HG02840 (cell line): ENCODE data around the gene USP21.

ENCODE experiments used
- ATAC-seq: cut with Tn5 transposase; IDR thresholded peaks from one replicate; pipeline ENCODE4 v1.9.1; 2021; ENCODE audit warnings: mild to moderate bottlenecking, moderate library complexity, moderate number of reproducible peaks; ENCODE audit not compliant: unreplicated experiment, low FRiP score

Gene USP21

GRCh38 chr1:161133220-161133740 is 26.0 kb upstream of the USP21 start:
- ATAC-seq = no peak

GRCh38 chr1:161137881-161138280 is 21.4 kb upstream of the USP21 start:
- ATAC-seq = no peak

GRCh38 chr1:161138431-161138830 is 20.9 kb upstream of the USP21 start:
- no peak for ATAC-seq

- ATAC-seq = no peak
These were observed 19.5 kb upstream of the USP21 start for GRCh38 chr1:161139766-161140165.

GRCh38 chr1:161140755-161141400 is 18.4 kb upstream of the USP21 start:
- no peak for ATAC-seq

GRCh38 chr1:161145832-161146231 is 13.5 kb upstream of the USP21 start:
- ATAC-seq = no peak

GRCh38 chr1:161153176-161153575 is 6.1 kb upstream of the USP21 start:
- ATAC-seq = no peak

GRCh38 chr1:161153682-161154337 is 5.5 kb upstream of the USP21 start, which contains the start of gene UFC1:
Gene UFC1 (plus strand): TSS chr1:161153978. CDS start chr1:161153998, 20 bp downstream.
- ATAC-seq = peak; percentile 84

- no peak for ATAC-seq
These were observed 1.4 kb upstream of the USP21 start for GRCh38 chr1:161157867-161158266.

- no peak for ATAC-seq
These were observed 837 bp upstream of the USP21 start for GRCh38 chr1:161158316-161159010.

GRCh38 chr1:161159913-161160243 is 578 bp downstream of the USP21 start:
- no peak for ATAC-seq

GRCh38 chr1:161160671-161161145 is 1.4 kb downstream of the USP21 start:
- ATAC-seq = no peak

GRCh38 chr1:161161652-161162051 is 2.4 kb downstream of the USP21 start:
- no peak for ATAC-seq

- ATAC-seq = no peak
These were observed 2.8 kb downstream of the USP21 start for GRCh38 chr1:161162052-161162451.

- ATAC-seq = no peak
These were observed 3.5 kb downstream of the USP21 start for GRCh38 chr1:161162806-161163205.

- no peak for ATAC-seq
These were observed 4.5 kb downstream of the USP21 start for GRCh38 chr1:161163793-161164192.

- no peak for ATAC-seq
These were observed 5.8 kb downstream of the USP21 start for GRCh38 chr1:161164901-161165610.

- ATAC-seq = peak; percentile 94
These were observed 6.7 kb downstream of the USP21 start, which contains the start of gene PPOX for GRCh38 chr1:161165742-161166668. Gene PPOX (plus strand): TSS chr1:161166426. CDS start chr1:161166848, 422 bp downstream.
